Stimulated activated CD4-positive, alpha-beta T cell treated with anti-CD3 and anti-CD28 coated beads, Interleukin-12 subunit alpha, Interleukin-12 subunit beta, amount 100 ng/mL, for 4 hours (primary cell): Measurements from ENCODE around the gene OR10H5.

Source experiments
- DNase-seq: peaks from one replicate; pipeline ENCODE4 v3.0.0-alpha.2; 2020

Gene OR10H5

DNA sequence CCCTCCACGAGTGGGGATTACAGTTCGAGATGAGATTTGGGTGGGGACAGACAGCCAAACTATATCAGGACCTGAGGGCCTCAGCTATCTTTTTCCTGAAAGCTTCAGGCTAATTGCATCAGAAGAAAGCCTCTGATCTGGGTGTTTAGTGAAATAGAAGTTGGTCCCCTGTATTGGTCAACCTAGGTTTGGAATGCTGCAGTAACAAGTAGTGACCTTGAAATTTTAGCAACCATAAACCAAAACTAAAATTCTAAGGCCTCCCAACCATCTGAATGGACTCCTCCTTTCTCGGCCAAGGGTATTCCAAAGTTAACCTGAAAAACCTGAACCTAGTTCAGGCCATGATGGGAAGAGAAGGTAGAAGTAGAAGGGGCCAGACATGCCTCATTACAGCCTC, 62.9 kb downstream of the OR10H5 start:
- DNase-seq = no peak
